WTC11 (cell line): ENCODE measurements around the gene CYBA. TPM values are rescaled to one million over a fixed set of nuclear protein-coding genes. Genes with fewer than 3 reads are reported as not detected.

Experiments
- CREB1 ChIP-seq: sonication (generic); formaldehyde crosslinking; IDR thresholded peaks from 2 replicates; pipeline ENCODE4 v1.8.0; 2023; ENCODE audit warnings: mild to moderate bottlenecking, missing genetic modification reagents
- EMX1 ChIP-seq: fragments of 250-450 bp; sonication (Bioruptor Pico); IDR thresholded peaks from 2 replicates; pipeline ENCODE4 v1.8.0; 2021; ENCODE audit warnings: mild to moderate bottlenecking
- ETV6 ChIP-seq: sonication (generic); formaldehyde crosslinking; IDR thresholded peaks from 2 replicates; pipeline ENCODE4 v1.8.1; 2022; ENCODE audit warnings: mild to moderate bottlenecking, missing genetic modification reagents
- FOXP1 ChIP-seq: sonication (generic); formaldehyde crosslinking; IDR thresholded peaks from 2 replicates; pipeline ENCODE4 v1.8.0; 2022; ENCODE audit warnings: missing genetic modification reagents, mild to moderate bottlenecking, moderate library complexity, borderline replicate concordance
- JAZF1 ChIP-seq: fragments of 250-450 bp; sonication (Bioruptor Pico); IDR thresholded peaks from 2 replicates; pipeline ENCODE4 v1.9.0; 2021; ENCODE audit warnings: moderate library complexity, mild to moderate bottlenecking, inconsistent platforms
- MYBL2 ChIP-seq: sonication (generic); formaldehyde crosslinking; IDR thresholded peaks from 2 replicates; pipeline ENCODE4 v1.8.1; 2023; ENCODE audit warnings: mild to moderate bottlenecking, moderate library complexity, missing genetic modification reagents
- NFATC4 ChIP-seq: fragments of 250-450 bp; sonication (Bioruptor Pico); IDR thresholded peaks from 2 replicates; pipeline ENCODE4 v1.9.0; 2021; ENCODE audit warnings: mild to moderate bottlenecking
- OVOL2 ChIP-seq: fragments of 250-450 bp; sonication (Bioruptor Pico); IDR thresholded peaks from 2 replicates; pipeline ENCODE4 v1.9.0; 2021; ENCODE audit warnings: mild to moderate bottlenecking, borderline replicate concordance
- RELA ChIP-seq: sonication (generic); formaldehyde crosslinking; IDR thresholded peaks from 2 replicates; pipeline ENCODE4 v1.8.1; 2022; ENCODE audit warnings: missing genetic modification reagents, mild to moderate bottlenecking, borderline replicate concordance
- SOX15 ChIP-seq: fragments of 250-450 bp; sonication (Bioruptor Pico); IDR thresholded peaks from 2 replicates; pipeline ENCODE4 v1.9.0; 2021; ENCODE audit warnings: mild to moderate bottlenecking
- STAT6 ChIP-seq: sonication (generic); formaldehyde crosslinking; conservative IDR thresholded peaks from 2 replicates; pipeline ENCODE4 v1.8.1; 2023; ENCODE audit warnings: mild to moderate bottlenecking, low read depth, missing genetic modification reagents, moderate library complexity
- TCF7 ChIP-seq: sonication (generic); formaldehyde crosslinking; IDR thresholded peaks from 2 replicates; pipeline ENCODE4 v1.8.0; 2022; ENCODE audit warnings: mild to moderate bottlenecking, low read depth, missing genetic modification reagents, moderate library complexity
- ZBTB21 ChIP-seq: sonication (generic); formaldehyde crosslinking; IDR thresholded peaks from 2 replicates; pipeline ENCODE4 v1.8.1; 2023; ENCODE audit warnings: mild to moderate bottlenecking, missing genetic modification reagents, borderline replicate concordance
- ZNF396 ChIP-seq: fragments of 250-450 bp; sonication (Bioruptor Pico); IDR thresholded peaks from 2 replicates; pipeline ENCODE4 v1.8.0; 2021; ENCODE audit warnings: mild to moderate bottlenecking, moderate library complexity, borderline replicate concordance
- ZNF425 ChIP-seq: fragments of 250-450 bp; sonication (Bioruptor Pico); conservative IDR thresholded peaks from 2 replicates; pipeline ENCODE4 v1.9.0; 2021; ENCODE audit warnings: mild to moderate bottlenecking
- ZNF671 ChIP-seq: fragments of 250-450 bp; sonication (Bioruptor Pico); IDR thresholded peaks from 2 replicates; pipeline ENCODE4 v1.8.0; 2021; ENCODE audit warnings: mild to moderate bottlenecking
- total RNA-seq: library from RNA; stranded (reverse); gene quantifications from 3 replicates; pipeline ENCODE4 v1.2.3, GENCODE V29; 2021
- TF ChIP-seq, protein P1 (sequence below): sonication (generic); formaldehyde crosslinking; IDR thresholded peaks from 2 replicates; pipeline ENCODE4 v1.8.1; 2022; ENCODE audit warnings: mild to moderate bottlenecking, missing genetic modification reagents, moderate library complexity, borderline replicate concordance
- TF ChIP-seq, protein P2 (sequence below): sonication (generic); formaldehyde crosslinking; IDR thresholded peaks from 2 replicates; pipeline ENCODE4 v1.8.0; 2023; ENCODE audit warnings: mild to moderate bottlenecking, missing genetic modification reagents
- TF ChIP-seq, protein P3 (sequence below): sonication (generic); formaldehyde crosslinking; IDR thresholded peaks from 2 replicates; pipeline ENCODE4 v1.8.0; 2022; ENCODE audit warnings: mild to moderate bottlenecking, missing genetic modification reagents
- TF ChIP-seq, protein P4 (sequence below): fragments of 250-450 bp; sonication (Bioruptor Pico); IDR thresholded peaks from 2 replicates; pipeline ENCODE4 v2.1.2; 2022; ENCODE audit warnings: mild to moderate bottlenecking, moderate library complexity
- TF ChIP-seq, protein P5 (sequence below): fragments of 250-450 bp; sonication (Bioruptor Pico); IDR thresholded peaks from 2 replicates; pipeline ENCODE4 v1.9.0; 2021; ENCODE audit warnings: mild to moderate bottlenecking, borderline replicate concordance
- TF ChIP-seq, protein P6 (sequence below): fragments of 250-450 bp; sonication (Bioruptor Pico); IDR thresholded peaks from 2 replicates; pipeline ENCODE4 v1.9.0; 2021; ENCODE audit warnings: moderate library complexity, mild to moderate bottlenecking, inconsistent platforms, borderline replicate concordance

The CYBA gene
- total RNA-seq, 1 experiment from 2014 or later, result 169 TPM

DNA sequence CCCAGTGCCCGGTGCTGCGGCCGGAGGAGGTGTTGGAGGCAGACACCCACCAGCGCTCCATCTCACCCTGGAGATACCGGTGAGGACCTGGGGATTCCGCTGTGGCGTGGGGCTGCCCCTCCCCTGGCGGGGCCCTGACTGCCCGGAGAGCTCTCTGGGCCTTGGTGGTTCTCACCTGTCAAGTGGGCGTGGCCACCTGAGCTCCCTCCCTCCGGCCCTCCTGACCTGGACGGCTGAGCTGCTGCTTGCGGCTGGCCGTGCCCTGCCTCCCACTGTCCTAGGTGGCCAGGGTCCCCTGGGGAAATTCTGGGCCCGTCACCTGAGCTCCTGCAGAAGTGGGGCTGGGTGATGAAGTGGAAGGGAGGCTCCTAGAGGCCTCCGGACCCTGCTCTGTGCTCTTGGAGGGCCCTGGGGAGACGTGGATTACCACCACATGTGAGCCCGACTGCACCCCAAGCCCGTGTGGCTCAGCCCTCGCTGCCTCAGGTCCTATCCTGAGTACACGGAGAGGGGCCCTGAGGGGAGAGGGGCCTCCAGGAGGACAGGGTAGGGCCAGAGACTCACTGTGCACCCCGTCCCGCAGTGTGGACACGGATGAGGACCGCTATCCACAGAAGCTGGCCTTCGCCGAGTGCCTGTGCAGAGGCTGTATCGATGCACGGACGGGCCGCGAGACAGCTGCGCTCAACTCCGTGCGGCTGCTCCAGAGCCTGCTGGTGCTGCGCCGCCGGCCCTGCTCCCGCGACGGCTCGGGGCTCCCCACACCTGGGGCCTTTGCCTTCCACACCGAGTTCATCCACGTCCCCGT lies 11.4 kb downstream of the CYBA start (continued):
- TF ChIP-seq JAZF1 (CRISPR knock-in tag), result no peak
- TF ChIP-seq STAT6 (CRISPR knock-in tag), result no peak
- TF ChIP-seq ZNF671 (CRISPR knock-in tag), result no peak
- TF ChIP-seq ZNF425 (CRISPR knock-in tag), result no peak
- no peak for TF ChIP-seq SOX15 (CRISPR knock-in tag)
- TF ChIP-seq, protein P1, sequence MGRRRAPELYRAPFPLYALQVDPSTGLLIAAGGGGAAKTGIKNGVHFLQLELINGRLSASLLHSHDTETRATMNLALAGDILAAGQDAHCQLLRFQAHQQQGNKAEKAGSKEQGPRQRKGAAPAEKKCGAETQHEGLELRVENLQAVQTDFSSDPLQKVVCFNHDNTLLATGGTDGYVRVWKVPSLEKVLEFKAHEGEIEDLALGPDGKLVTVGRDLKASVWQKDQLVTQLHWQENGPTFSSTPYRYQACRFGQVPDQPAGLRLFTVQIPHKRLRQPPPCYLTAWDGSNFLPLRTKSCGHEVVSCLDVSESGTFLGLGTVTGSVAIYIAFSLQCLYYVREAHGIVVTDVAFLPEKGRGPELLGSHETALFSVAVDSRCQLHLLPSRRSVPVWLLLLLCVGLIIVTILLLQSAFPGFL (CRISPR knock-in tag), result no peak
- 0 out of 2 replicates have a peak, but pooled peaks have one; percentile 61 for TF ChIP-seq ETV6
- no peak for TF ChIP-seq TCF7 (CRISPR knock-in tag)
- TF ChIP-seq, protein P2, sequence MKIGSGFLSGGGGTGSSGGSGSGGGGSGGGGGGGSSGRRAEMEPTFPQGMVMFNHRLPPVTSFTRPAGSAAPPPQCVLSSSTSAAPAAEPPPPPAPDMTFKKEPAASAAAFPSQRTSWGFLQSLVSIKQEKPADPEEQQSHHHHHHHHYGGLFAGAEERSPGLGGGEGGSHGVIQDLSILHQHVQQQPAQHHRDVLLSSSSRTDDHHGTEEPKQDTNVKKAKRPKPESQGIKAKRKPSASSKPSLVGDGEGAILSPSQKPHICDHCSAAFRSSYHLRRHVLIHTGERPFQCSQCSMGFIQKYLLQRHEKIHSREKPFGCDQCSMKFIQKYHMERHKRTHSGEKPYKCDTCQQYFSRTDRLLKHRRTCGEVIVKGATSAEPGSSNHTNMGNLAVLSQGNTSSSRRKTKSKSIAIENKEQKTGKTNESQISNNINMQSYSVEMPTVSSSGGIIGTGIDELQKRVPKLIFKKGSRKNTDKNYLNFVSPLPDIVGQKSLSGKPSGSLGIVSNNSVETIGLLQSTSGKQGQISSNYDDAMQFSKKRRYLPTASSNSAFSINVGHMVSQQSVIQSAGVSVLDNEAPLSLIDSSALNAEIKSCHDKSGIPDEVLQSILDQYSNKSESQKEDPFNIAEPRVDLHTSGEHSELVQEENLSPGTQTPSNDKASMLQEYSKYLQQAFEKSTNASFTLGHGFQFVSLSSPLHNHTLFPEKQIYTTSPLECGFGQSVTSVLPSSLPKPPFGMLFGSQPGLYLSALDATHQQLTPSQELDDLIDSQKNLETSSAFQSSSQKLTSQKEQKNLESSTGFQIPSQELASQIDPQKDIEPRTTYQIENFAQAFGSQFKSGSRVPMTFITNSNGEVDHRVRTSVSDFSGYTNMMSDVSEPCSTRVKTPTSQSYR (CRISPR knock-in tag), result no peak
- TF ChIP-seq, protein P3, sequence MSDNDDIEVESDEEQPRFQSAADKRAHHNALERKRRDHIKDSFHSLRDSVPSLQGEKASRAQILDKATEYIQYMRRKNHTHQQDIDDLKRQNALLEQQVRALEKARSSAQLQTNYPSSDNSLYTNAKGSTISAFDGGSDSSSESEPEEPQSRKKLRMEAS (CRISPR knock-in tag), result peak; percentile 53
- TF ChIP-seq, protein P4, sequence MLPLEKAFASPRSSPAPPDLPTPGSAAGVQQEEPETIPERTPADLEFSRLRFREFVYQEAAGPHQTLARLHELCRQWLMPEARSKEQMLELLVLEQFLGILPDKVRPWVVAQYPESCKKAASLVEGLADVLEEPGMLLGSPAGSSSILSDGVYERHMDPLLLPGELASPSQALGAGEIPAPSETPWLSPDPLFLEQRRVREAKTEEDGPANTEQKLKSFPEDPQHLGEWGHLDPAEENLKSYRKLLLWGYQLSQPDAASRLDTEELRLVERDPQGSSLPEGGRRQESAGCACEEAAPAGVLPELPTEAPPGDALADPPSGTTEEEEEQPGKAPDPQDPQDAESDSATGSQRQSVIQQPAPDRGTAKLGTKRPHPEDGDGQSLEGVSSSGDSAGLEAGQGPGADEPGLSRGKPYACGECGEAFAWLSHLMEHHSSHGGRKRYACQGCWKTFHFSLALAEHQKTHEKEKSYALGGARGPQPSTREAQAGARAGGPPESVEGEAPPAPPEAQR (CRISPR knock-in tag), result no peak
- TF ChIP-seq EMX1 (CRISPR knock-in tag), result no peak
- TF ChIP-seq, protein P5, sequence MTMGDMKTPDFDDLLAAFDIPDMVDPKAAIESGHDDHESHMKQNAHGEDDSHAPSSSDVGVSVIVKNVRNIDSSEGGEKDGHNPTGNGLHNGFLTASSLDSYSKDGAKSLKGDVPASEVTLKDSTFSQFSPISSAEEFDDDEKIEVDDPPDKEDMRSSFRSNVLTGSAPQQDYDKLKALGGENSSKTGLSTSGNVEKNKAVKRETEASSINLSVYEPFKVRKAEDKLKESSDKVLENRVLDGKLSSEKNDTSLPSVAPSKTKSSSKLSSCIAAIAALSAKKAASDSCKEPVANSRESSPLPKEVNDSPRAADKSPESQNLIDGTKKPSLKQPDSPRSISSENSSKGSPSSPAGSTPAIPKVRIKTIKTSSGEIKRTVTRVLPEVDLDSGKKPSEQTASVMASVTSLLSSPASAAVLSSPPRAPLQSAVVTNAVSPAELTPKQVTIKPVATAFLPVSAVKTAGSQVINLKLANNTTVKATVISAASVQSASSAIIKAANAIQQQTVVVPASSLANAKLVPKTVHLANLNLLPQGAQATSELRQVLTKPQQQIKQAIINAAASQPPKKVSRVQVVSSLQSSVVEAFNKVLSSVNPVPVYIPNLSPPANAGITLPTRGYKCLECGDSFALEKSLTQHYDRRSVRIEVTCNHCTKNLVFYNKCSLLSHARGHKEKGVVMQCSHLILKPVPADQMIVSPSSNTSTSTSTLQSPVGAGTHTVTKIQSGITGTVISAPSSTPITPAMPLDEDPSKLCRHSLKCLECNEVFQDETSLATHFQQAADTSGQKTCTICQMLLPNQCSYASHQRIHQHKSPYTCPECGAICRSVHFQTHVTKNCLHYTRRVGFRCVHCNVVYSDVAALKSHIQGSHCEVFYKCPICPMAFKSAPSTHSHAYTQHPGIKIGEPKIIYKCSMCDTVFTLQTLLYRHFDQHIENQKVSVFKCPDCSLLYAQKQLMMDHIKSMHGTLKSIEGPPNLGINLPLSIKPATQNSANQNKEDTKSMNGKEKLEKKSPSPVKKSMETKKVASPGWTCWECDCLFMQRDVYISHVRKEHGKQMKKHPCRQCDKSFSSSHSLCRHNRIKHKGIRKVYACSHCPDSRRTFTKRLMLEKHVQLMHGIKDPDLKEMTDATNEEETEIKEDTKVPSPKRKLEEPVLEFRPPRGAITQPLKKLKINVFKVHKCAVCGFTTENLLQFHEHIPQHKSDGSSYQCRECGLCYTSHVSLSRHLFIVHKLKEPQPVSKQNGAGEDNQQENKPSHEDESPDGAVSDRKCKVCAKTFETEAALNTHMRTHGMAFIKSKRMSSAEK, result no peak
- no peak for TF ChIP-seq ZNF396
- TF ChIP-seq MYBL2, result no peak
- TF ChIP-seq, protein P6, sequence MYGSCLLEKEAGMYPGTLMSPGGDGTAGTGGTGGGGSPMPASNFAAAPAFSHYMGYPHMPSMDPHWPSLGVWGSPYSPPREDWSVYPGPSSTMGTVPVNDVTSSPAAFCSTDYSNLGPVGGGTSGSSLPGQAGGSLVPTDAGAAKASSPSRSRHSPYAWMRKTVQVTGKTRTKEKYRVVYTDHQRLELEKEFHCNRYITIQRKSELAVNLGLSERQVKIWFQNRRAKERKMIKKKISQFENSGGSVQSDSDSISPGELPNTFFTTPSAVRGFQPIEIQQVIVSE (CRISPR knock-in tag), result no peak
- peak; percentile 16; the same call in 1 of the 2 replicates for TF ChIP-seq FOXP1
- no peak for TF ChIP-seq OVOL2 (CRISPR knock-in tag)
- no peak for TF ChIP-seq CREB1 (CRISPR knock-in tag)
- TF ChIP-seq RELA (CRISPR knock-in tag), result no peak; the same call in 1 of the 2 replicates
- peak; percentile 20; the same call in 1 of the 2 replicates for TF ChIP-seq ZBTB21 (CRISPR knock-in tag)
- TF ChIP-seq NFATC4 (CRISPR knock-in tag), result 0 out of 2 replicates have a peak, but pooled peaks have one; percentile 20
